Measurements from ENCODE around the gene ADGRB3.
"Not testable (repeated sequence)": the region's sequence is repeated elsewhere in the genome, so short reads cannot be mapped to it uniquely, and the experiment has no call there.

ADGRB3 gene

DNA sequence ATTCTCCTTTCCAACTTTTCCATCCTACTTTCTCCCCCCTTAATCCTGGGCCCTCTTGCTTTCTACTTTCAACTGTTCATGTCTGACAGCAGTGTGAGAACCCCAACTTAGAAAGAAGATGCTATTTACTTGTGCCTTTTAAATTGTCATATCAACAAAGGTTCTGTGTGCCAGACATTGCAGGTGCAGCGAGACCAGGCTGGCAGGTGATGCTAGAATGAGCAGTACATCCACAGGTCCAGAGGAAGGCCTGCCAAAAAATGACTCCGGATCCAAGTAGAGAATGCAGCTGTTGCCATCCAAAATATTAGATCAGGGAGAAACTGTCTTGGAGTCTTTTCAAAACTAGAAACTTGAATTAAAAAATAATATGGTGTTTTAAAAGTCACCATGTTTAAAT, 651.2 kb downstream of the ADGRB3 start:
- no peak for DNase-seq

DNA sequence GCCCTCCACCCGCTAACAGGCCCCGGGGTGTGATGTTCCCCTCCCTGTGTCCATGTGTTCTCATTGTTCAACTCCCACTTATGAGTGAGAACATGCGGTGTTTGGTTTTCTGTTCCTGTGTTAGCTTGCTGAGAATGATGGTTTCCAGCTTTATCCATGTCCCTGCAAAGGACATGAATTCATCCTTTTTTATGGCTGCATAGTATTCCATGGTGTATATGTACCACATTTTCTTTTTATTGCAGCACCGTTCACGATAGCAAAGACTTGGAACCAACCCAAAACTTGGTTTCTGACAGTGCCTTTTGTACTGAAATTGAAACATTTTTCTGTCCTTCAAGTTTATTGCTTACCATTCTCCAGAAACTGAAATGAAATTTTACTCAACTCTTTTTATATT, 653.1 kb downstream of the ADGRB3 start:
- not testable (repeated sequence) for DNase-seq

DNA sequence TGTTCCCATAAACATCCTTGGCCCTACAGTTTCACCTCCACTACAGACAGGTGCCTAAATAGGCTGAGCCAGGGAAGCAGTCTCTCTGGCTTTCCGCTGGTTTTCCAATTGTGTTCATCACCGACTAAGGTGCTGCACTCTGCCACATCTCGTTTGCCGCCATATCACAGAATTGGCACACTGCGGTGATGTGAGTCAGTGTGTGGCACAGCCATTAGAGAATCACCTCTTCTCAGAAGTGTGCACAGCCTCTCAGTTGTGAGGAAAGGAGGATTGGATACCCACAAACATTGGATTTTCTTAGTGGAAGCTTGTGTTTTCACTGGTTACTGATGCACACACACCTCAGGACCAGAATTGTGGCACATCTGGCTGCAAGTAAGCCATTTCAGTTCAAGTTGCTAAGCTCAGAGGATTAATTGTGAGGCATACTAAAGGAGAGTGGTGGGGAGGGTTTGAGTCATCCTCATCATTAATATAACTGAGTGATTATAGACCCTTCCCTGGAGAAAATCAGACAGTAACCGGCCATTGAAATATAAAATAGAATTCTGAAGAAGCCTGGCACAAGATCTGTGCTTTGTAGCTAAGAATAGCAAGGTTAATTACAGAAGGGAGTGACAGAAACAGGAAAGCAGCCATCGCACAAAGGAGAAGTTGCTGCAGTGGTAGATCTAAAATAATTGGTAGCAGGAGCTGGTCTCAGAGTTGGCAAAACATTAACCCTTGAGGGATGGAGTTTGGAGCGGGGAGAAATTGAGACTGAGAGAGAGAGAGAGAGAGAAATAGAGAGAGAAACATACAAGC, 654.8 kb downstream of the ADGRB3 start:
- no peak for DNase-seq

DNA sequence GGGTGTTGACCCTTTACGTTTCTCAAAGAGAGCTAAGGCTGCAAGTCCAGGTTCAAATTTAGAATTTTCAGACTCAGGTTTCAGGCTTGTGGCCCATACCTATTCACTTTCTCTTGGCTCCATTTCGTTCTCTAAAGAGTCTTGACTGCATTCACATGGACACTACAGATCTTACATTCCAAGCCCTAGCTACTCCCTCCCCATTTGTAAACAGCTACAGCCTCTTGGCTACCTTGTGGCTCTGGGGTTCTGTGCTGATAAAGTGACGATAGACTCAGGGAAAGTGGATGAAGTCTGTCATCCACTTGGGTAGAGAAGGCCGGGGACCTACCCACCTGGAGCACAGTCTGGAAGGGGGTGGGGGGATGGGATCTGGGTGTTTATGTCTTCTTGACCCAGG, 658.4 kb downstream of the ADGRB3 start:
- DNase-seq = no peak

DNA sequence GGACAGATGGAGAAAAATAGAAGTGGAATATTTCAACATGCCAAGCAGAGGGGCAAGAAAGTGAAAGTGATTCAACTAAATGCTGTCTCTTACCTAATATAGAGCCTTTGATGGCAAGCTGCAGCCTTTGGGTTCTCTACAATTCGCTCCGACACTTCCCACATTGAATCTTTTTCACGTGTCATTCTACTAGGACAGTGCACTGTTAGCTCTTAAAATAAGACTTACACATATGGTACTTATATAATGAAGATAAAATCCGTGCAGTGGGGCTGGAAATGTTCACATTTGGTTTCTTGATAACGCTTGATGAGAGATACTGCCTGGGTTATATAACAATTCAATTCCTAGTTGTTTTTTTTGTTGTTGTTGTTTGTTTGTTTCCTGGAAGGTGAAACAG, 659.3 kb downstream of the ADGRB3 start:
- DNase-seq = no peak

DNA sequence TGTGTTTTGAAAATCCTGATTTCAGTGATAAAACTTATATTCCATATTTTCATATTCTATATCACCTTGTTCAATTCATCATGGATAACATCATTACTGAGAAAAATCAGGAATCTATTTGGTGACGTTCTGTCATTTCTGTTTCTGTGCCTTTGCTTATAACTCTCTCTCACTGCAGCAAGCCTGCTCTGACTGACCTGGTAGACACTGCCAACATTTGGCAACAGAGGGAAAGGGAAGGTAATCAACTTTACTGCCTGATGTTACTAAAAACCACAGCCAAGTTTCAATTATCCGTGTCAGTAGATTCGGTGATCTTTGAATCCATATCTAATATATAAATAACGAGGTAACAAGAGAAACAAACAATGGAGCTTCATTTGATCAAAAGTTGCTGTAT, 659.8 kb downstream of the ADGRB3 start:
- DNase-seq = no peak

DNA sequence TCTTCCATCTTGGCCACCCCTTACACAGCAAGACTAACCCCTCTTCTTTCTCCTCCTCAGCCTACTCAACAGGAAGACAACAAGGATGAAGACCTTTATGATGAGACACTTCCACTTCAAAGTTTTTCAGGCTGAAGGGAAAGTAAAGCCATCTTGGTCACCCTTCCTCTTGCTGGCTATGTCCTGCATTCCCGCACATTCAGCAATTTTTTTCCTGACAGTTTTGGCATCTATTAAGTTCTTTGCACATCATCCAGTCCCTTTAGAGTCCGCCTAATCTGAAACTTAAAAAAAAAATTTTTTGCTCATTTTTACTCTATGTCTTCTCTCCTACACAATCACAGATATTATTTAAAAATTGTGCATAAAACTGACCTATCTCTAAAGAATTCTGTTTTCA, 668.3 kb downstream of the ADGRB3 start:
- no peak for DNase-seq

DNA sequence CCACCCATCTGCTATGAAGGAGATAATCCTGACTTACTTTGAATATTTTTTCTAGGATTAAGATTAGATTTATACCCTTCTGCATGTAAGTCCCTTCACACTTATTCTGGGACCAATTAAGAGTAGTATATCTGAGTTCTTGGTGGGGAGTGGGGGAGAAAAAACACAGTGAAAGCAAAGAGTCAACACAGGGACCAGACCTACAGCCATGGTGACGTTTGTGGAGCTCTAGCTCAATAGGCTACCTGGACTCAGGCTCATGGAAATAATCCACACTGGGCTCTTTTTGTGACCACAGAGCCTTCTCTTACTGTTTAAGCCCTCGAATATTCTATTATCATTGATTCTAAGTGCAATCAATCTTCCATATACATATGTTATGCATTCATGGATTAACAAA, 670.4 kb downstream of the ADGRB3 start:
- no peak for DNase-seq

DNA sequence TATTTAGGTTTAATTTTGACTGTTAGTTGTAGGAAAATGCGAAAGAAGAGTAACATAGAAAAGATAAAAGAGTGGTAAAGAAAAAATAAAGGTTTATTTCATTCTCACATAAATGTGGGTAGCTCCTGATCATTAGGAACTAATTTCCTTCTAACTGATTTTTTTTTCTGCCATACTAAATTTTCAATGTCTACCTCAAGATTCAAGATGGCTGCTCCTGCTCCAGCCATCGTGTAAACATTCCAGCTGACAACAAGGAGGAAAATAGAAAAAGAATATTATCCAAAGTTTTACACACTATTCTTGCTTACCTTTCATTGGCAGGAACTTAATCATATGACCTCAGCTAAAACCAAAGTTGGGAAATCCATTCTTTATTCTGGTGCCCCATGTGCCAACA, 673.5 kb downstream of the ADGRB3 start:
- no peak for DNase-seq

DNA sequence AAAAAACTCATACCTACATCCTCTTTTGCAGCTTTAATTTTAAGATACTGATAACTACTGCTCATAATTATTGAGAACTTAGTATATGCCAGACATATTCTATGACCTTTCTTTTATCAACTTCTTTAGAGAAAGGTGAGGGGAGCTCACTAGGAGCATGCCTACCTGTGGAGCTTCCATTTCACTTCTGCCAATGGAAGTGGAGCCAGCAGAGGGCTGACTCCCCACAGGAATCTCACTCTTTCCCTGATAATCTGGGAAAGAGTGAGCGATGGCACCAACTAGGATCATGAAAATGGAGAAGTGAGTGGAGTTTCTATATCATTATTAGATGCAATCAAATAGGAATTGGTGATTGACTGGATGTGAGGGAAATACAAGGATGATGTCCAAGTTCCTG, 676.8 kb downstream of the ADGRB3 start:
- DNase-seq = no peak

DNA sequence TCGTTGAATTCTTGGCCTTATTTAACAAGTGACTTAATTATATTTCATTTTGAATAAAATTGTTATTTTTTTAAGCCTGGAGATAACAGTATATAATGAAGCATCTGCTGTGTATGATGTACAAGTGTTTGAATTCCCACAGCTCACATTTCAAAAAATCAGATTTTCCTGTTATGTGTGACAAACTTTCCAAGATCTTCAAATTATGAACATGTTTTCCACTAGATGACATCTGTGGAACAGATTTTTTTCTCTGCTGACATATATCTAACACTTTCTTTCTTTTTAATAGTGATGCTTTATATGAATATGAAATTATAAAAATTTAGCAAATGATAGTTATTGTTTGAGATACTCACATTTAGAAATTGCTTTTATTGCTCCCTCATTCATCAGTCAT, 678.9 kb downstream of the ADGRB3 start:
- DNase-seq = no peak

DNA sequence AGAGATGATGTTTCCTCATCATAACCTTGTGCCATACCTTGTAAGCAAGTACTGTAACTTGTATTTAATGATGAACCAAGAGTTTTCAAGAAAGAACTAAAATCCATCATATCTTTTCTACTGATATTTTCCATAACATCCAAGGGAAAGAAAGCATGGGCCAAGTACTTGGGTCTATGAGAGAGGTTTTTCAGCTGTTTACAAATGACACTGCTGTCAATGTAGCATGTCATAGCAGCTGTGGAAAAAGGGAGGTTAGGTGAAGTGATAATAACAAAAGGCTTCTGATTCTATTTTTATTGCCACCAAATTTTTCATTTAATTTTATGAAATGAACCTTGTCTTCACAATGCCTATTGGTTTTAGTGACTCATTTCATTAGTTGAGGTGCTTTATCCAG, 679.4 kb downstream of the ADGRB3 start:
- DNase-seq = no peak

DNA sequence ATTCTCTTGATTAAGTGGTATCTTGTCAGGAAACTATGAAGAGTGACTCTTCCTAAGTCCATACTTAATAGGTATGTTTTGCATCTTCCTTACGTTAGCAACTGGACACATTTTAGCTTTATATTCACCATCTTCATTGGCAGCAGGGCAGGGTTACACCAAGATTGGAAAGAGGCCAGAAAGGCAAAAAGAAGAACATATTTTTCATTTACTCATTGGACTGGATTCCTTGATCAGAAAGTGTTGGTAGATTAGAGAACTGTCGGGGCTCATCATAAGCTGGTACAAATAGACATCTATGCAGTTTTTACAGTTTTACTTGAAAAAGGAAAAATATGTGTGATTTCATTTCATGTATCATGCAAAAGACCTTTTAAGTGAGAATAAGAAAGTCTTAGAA, 696.8 kb downstream of the ADGRB3 start:
- no peak for DNase-seq

DNA sequence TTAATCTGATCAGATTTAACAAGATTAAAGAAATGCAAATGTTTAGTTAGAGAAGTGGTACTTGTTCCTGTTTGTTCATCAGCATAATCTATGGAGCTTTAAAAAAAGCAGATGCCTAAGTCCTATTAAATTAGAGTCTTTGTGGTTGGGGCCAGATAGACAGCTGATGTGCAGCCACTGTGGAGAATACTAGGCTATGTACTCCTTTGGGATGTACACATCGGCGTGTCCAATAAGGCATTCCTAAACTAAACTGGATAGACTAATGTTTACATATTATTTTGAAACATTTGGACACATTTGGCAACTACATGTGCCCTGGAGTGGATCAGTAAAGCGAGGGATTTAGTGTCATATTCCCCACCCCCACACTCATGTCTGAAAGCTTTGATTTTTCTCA, 702.2 kb downstream of the ADGRB3 start:
- no peak for DNase-seq

DNA sequence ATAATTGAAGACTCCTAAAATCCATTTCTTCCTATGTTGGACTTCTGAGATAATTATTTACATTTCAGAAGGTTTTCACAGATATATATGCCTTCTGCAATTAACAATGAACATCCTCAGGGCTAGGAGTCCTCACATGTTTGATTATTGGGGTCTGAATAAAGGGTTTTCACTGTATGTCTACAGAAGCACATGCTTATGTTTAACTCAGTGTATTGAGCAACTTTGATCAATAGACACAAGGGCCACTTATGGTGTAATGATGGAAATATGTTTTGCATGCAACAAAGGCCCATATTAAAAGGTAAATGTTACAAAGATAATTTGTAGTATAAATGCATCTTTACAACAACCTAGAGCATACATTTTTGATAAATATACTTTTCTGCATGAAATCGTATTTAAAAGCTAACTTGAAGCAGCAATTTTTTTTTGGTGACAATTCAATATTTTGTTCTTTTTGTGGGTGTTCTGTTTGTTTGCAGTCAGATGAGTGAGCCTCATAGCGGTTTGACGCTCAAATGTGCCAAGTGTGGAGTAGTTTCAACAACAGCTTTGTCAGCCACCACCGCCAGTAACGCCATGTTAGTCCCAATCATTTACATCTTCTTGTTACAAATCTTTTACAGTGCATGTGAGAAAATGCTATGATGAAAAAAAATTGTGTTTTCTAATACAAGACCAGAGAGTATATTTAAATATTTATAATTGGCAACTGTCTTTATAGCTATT, 703.5 kb downstream of the ADGRB3 start:
- no peak for DNase-seq

DNA sequence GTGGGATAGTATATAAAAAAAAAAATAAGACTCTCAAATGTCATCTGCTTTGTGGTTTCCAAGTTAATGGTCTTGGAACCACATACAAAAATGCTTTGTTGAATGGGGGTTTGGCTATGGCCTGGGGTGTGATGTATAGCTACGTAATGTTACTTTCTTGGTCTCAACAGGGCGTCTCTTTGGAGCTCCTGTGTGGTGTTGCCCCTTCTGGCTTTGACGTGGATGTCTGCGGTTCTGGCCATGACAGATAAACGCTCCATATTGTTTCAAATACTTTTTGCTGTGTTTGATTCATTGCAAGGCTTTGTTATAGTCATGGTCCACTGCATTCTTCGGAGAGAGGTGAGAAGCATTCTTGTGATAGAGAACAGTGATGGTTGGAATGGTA, 704.1 kb downstream of the ADGRB3 start:
- DNase-seq = no peak

DNA sequence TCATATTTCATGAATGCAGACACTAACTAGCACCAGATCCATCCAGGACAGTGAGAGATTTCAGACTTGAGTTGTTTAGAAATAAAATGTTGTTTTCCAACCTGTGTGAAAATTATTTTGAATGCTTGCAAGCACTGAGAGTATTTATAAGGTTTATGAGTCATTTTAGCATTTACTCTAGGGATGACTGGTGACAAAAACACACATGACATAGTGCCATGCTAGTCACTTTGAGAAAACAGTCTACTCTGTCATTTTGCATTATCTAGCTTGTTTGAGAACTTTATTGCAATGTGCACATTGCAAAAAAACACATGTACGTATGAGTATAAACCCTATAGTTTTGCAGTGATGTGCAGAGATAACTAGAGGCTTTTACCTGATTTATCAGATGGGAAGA, 705.1 kb downstream of the ADGRB3 start:
- no peak for DNase-seq

DNA sequence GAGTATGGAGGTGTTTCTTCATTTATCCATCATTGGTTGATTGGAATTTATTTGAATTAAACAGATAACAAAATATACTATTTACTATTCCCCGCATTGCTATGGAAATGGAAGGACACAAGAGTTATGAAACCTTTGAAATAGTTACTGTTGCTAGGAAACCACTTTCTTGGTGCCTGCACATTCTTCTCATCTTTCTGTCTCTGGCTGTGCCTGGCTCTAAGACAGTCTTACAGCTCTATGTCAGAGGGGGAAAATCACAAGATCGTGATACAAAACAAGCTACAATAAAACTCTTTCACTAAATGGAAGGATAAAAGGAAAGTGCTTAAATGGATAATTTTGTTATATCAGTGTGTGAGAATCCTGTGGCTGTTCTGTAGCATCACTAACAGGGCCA, 708.8 kb downstream of the ADGRB3 start:
- DNase-seq = no peak

DNA sequence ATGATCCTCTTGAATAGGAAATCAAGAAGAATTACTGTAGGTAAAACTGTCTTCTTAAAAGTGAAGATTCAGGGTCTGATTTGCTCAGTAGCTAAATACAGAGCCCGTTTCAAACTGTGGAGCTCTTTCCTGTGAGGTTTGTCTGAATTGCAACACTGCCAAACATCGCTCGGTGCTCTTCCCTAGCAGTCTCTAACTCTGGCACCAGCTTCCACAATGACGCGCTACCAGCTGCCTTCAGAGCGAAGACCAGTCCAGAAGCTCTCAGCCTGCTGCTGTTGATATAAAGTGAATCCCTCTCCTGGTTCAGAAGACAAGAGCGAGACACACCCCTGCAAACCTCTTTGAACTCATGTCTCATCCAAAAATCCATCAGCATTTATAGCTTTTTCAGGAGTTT, 714.7 kb downstream of the ADGRB3 start:
- DNase-seq = no peak

DNA sequence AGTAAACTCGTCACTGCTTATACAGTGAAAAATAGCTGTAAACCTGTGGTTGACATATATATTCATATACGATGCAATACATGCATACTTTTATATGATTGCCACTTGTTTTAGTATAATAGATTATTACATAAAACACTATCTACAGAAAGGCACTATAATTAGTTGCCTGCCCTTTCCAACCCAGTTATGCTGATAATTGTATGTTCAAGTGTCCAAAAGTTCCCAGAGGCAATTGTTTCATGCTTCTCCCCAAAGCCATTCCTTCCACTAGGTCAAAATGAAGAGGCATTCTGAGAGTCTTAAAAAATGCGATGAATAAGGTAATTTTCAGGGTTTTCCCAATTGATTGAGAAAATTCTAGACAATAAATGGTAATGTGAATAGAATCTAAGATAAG, 727.1 kb downstream of the ADGRB3 start:
- no peak for DNase-seq

DNA sequence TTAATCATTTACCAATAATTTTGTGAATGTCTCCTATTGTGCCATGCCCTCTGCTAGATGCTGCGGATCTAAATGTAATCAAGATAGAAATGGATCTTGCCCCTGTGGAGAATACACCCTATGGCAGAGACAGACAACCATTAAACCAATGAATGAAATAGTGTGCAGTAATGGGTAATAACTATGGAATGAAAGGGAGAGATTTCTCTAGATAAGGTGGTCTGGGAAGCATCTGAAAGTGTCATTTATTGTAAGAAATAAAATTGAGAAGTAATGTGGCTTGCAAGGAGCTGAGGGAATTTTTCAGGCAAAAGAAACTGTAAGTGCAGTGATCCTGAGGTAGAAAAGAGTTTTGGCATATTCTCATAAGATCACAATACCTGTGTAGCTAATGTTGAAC, 731.7 kb downstream of the ADGRB3 start:
- DNase-seq = no peak

DNA sequence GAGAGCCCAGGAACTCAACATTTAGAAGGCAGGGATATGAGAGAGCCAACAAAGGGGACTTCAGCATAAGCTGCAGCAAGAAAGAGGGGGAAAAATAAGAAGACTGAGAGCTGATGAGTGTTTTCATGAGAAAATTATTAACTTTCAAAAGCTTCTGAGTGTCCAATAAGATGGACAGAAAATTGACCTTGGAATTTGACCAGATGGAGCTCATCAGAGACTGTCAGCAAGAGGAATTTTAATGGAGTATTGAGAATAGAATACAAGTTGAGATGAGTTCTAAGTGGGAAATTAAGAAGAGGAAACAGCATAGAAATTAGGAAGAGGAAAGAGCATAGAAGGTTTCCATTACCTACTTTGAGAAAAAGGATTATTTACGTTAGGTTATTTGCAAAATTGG, 733.5 kb downstream of the ADGRB3 start:
- no peak for DNase-seq

DNA sequence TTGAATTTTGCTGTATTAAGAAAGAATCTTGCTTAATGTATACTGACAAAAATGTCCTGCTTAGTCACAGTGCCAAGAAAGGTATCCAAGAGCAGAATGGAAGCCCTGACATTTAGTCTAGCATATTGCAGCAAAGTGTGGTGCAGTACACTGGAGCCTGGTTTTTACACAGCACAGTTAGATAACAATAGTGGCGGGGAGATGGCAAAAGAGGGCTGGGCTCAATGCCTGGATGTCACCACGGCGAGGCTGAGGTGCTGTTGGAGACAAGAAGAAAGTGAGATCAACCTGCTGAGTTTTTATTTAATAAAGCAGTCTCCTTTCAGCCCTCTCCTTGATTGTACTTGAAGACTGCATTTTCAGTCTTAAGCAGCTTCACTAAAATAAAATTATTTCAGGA, 735.7 kb downstream of the ADGRB3 start:
- no peak for DNase-seq

DNA sequence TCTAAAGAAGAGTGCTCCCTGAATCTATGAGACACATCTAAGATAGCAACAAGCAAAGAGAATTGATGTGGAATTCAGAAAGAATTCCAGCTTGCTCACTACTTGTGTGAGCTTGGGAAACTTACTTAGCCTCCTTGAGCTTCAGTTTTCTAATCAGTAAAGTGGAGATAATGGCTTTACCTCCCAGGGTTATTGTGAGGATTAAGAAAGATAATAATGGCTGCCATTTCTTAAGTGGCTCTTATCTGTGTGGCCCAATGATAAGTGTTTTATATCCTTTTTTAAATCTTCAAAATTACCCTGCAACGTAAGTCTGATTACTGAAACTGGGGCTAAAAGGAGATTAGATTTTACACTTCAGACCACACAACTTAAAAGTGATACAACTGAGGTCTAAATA, 743.2 kb downstream of the ADGRB3 start:
- no peak for DNase-seq

DNA sequence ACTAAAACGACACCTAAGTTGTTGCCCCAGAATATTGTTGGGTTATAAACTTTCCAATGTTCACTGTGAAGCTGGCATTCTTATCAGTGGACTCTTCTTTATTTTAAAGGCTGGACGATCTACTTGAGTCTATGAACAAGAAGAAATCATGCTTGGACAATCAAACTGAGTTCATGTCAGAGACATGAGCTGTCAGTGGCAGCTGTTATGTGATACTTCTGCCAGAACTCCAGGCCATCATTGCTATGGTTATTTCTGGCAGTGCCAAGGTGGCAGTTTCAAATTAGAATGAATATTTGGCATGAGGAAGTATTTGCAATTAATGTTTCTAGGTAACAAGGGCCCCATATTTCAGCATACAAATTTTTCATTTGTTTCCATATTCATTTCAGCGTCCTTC, 744.4 kb downstream of the ADGRB3 start:
- DNase-seq = no peak

Data from CD4-positive, alpha-beta T cell treated with Interferon gamma for 1 hour (primary cell).